OCI-LY7 (cell line): ENCODE measurements around the gene IL17RE.

Experiments
- CTCF ChIP-seq: fragments of 200-600 bp; sonication (generic); conservative IDR thresholded peaks from 2 replicates; pipeline ENCODE4 v1.5.1; 2014; ENCODE audit warnings: mild to moderate bottlenecking, antibody characterized with exemption, low read length, moderate library complexity, mixed read lengths
- EZH2phosphoT487 ChIP-seq: fragments of 200-600 bp; sonication (generic); IDR thresholded peaks from 2 replicates; pipeline ENCODE4 v1.6.1; 2018; ENCODE audit warnings: low read depth, borderline replicate concordance, mild to moderate bottlenecking, mixed run types, antibody characterized with exemption, low read length, moderate library complexity, mixed read lengths

GRCh38 chr3:9878700-9879099 lies 23.9 kb upstream of the IL17RE start:
- no peak for TF ChIP-seq CTCF
- TF ChIP-seq EZH2phosphoT487, result no peak
